ENCODE measurements around the gene SEPTIN6.

GRCh38 chrX:119734897-119735339, 42.0 kb upstream of the SEPTIN6 start:
- TF ChIP-seq POLR2A (IDR thresholded peaks at IDR 0.05) (no peak), CTCF (IDR thresholded peaks at IDR 0.05) (no peak)
